Peyer's patch (tissue), 4 donors: ENCODE data around the gene EPHB1.

ENCODE experiments used
- POLR2A ChIP-seq, 2 donors: fragments of 450-650 bp; IDR thresholded peaks; one replicate each; pipeline ENCODE4 v1.5.1; 2017; ENCODE audit warnings: antibody characterized with exemption in 2 of 2, mild to moderate bottlenecking in 2 of 2, moderate library complexity in 2 of 2
- TF ChIP-seq, protein P1 (sequence below), 6 experiments: fragments of 450-650 bp in 4 of 6; fragments of 200-600 bp in 2 of 6; sonication (generic) in 1 of 6; IDR thresholded peaks; one replicate each; pipeline ENCODE4 v1.5.1; 2017 to 2019; ENCODE audit warnings: antibody characterized with exemption in 6 of 6, mild to moderate bottlenecking in 3 of 6, moderate library complexity in 1 of 6

DNA sequence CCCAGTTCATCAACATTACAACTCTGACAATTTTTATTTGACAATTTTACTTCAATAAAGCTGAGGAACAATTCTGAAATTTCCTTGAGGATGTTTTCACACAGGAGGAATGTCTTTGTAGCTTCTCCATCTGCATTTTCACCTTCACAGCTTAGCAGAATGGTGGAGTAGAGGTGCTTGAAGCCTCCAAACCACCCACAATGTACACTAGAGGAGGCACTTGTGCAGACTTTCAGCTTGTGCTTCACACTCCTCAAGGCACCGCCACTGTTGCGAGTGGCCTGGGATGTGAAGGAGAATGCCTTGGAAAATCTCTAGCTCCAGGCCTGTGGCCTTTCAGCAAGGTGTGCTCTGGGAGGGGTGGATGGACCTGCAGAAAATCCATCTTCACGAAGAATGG, 181.9 kb downstream of the EPHB1 start:
- TF ChIP-seq, protein P1, sequence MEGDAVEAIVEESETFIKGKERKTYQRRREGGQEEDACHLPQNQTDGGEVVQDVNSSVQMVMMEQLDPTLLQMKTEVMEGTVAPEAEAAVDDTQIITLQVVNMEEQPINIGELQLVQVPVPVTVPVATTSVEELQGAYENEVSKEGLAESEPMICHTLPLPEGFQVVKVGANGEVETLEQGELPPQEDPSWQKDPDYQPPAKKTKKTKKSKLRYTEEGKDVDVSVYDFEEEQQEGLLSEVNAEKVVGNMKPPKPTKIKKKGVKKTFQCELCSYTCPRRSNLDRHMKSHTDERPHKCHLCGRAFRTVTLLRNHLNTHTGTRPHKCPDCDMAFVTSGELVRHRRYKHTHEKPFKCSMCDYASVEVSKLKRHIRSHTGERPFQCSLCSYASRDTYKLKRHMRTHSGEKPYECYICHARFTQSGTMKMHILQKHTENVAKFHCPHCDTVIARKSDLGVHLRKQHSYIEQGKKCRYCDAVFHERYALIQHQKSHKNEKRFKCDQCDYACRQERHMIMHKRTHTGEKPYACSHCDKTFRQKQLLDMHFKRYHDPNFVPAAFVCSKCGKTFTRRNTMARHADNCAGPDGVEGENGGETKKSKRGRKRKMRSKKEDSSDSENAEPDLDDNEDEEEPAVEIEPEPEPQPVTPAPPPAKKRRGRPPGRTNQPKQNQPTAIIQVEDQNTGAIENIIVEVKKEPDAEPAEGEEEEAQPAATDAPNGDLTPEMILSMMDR (IDR thresholded peaks at IDR 0.05): no peak
- no peak for TF ChIP-seq POLR2A (IDR thresholded peaks at IDR 0.05)
